Epithelial cell of esophagus (primary cell): Measurements from ENCODE around the gene SDE2.

ENCODE experiments used
- DNase-seq: peaks from one replicate; pipeline ENCODE4 v3.0.0; 2010; ENCODE audit warnings: low read depth
- H3K4me3 ChIP-seq: 2 replicates; pipeline ENCODE4 v1.5.1; 2011; ENCODE audit warnings: mild to moderate bottlenecking, low read length, control low read depth
- TF ChIP-seq, protein P1 (sequence below): IDR thresholded peaks from 2 replicates; pipeline ENCODE4 v1.5.1; 2011; ENCODE audit warnings: low read depth, mild to moderate bottlenecking, low read length, control low read depth, inconsistent platforms; ENCODE audit not compliant: insufficient read depth; ENCODE audit errors: missing control alignments

The SDE2 gene

DNA sequence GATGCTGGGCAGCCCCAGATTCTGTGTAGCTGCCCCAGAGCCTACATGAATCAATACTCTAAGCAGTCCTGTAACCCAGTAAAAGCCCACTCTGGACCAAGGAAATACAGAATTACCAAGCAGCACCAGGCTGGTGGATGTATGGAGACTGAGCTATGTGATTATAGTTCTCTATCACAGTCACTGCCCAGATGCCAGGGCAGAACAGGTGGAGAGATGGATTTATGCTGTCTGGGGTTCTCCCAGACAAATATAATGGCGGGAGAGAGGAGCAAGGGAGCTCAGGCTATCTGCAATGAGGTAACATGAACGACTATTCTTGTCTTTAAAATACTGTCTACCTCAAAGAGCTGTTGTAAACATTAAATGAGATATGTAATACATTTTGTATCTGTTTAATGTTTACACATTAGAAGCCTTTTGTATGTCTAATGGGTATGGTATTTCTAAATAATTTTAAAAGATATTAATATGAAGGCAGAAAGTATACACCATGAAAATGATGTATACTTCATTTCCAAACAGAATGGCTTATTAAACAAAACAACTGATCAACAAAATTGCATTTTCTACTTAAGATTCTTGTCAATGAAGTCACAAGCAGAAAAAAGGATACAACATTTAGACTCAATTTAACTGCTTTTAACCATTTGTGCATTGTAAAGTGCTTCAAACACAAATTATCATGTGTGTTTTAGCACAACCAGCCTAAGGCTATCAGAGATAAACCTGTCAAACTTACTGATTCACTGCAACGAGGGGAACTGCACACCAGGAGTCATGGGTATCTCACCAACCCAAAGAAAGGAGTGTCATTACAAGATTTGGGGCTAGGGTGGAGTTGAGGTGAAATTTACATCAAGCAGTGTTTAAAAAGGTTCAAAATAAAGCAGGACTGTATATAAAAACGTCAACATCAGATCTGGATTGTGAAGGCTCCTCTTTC, 3.0 kb downstream of the SDE2 start:
- DNase-seq = no peak
- TF ChIP-seq, protein P1, sequence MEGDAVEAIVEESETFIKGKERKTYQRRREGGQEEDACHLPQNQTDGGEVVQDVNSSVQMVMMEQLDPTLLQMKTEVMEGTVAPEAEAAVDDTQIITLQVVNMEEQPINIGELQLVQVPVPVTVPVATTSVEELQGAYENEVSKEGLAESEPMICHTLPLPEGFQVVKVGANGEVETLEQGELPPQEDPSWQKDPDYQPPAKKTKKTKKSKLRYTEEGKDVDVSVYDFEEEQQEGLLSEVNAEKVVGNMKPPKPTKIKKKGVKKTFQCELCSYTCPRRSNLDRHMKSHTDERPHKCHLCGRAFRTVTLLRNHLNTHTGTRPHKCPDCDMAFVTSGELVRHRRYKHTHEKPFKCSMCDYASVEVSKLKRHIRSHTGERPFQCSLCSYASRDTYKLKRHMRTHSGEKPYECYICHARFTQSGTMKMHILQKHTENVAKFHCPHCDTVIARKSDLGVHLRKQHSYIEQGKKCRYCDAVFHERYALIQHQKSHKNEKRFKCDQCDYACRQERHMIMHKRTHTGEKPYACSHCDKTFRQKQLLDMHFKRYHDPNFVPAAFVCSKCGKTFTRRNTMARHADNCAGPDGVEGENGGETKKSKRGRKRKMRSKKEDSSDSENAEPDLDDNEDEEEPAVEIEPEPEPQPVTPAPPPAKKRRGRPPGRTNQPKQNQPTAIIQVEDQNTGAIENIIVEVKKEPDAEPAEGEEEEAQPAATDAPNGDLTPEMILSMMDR = no peak
- H3K4me3 ChIP-seq = no peak overlapping the region

DNA sequence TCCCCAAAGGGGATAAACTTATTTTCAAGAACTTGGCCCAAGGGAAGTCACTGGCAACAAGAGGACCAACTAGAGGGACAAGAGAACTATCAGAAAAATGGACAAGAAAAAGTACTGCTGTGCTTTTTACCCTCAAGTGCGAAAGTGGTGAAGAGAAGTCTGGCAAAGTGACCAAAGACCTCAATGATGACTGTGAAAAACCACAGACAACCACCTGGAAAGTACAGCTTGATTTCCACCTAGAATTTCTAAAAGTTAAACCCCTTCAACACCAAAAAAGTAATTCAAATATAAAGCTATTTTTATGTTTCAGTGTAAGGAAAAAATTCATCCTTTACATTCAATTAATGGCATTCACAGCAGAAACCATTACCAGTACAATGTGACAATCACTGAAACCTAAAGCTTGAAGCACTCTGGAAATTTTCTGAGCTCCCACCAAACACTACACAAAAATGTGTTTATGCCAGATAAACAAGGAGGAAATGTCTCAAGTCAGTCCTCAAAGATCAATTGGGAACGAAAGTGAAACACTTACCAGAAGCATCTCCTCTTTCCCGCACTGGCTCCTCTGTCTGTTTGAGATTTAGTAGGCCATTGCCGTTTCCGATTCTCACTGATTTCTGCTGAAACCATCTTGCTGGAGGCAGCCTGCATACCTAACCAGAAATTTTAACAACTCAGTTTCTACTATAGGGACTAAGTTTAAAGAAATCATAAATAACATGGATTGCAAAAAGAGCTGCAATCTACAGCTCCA, 8.3 kb downstream of the SDE2 start:
- TF ChIP-seq, protein P1 = no peak

GRCh38 chr1:225987491-225988316, 11.4 kb downstream of the SDE2 start:
- DNase-seq = peak; percentile 55
- no peak overlapping the region for H3K4me3 ChIP-seq
- TF ChIP-seq, protein P1 = peak; percentile 67

More for the DNA sequence above, 8.3 kb downstream of the SDE2 start:
- no peak overlapping the region for H3K4me3 ChIP-seq
- no peak for DNase-seq

DNA sequence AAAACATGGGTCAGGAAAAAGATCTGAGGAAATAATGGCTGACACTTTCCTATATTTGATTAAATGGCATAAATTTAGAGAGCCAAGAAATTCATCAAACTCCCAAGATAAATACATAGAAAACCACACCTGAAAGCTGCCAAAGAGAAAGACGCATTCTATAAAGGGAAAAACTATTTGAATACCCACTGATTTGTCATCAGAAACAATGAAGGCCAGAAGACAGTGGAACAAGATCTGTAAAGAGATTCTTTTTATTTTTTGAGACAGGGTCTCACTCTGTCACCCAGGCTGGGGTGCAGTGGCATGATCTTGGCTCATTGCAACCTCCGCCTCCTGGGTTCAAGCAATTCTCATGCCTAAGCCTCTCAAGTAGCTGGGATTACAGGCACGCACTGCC, 17.4 kb downstream of the SDE2 start:
- TF ChIP-seq, protein P1 = no peak
- no peak overlapping the region for H3K4me3 ChIP-seq
- DNase-seq = no peak

GRCh38 chr1:225980005-225980836, 18.9 kb downstream of the SDE2 start:
- H3K4me3 ChIP-seq = no peak overlapping the region
- TF ChIP-seq, protein P1 = no peak
- DNase-seq = no peak

DNA sequence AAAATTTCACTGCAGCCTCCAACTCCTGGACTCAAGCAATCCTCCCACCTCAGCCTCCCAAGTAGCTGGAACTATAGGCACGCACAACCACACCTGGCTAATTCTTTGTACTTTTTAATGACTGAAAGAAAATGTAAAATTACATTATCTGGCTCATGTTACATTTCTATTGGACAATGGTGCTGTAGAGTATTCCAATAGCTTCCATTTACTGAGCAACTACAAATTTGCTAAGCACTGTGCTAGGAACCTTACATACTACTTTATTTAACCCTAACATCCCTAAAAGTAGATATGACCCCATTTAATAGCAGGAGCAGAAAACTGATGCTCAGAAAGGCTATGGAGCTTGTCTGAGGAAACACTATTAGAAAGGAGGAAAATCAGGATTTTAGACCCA, 19.7 kb downstream of the SDE2 start:
- TF ChIP-seq, protein P1 = no peak
- no peak for DNase-seq
- no peak overlapping the region for H3K4me3 ChIP-seq
